ENCODE results near the gene EMILIN3. TPM values are rescaled to one million over a fixed set of nuclear protein-coding genes. Genes with fewer than 3 reads are reported as not detected.

Gene EMILIN3
- total and polyA plus RNA-seq, 2 donors (not counting 3 experiments of a cell fraction or from before 2014, with no cell fraction given), result 0.15 TPM; not detected in 1

DNA sequence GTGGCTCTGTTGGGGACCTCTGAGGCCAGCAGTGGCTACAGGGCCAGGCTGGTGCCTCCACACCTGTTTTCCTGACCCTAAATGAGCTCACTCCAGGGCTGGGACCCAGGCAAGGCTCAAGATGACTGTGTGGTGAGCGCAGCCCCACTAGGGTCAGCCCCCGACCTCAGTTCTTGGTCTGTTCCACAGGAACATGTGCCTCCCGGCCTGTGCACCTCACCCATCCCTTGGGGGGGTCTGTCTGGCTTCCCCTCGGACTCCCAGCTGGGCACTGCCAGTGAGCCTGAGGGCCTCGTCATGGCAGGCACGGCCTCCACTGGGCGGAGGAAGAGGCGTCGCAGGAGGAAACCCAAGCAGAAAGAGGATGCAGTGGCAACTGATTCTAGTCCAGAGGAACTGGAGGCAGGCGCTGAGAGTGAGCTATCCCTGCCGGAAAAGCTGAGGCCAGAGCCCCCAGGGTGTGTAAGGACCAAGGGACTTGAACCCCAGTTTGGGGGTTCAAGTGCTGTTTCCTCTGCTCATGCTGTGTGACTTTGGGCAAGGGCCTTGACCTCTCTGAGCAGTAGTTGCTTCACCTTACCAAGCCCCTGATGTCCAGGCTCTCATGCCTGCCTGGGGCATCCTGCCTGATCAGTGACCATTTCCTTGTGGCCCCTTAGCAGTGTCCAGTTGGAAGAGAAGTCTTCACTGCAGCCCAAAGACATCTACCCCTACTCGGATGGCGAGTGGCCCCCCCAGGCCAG, 18.0 kb downstream of the EMILIN3 start:
- Histone ChIP-seq H3K4me1 (ENCODE audit: control insufficient read depth, extremely low read depth, insufficient read depth, low read length) (no peaks in the 10 kb centered on the region), H3K27ac (ENCODE audit: insufficient read depth, low read depth, low read length) (no peak overlapping the region), H3K36me3 (ENCODE audit: control insufficient read depth in 2 of 2, extremely low read depth in 1 of 2, insufficient read depth in 2 of 2, low read length in 2 of 2) (no peaks in the 10 kb centered on the region), H3K9ac (replicated peaks; ENCODE audit: extremely low read depth, insufficient read depth, low read length) (no peak overlapping the region), H3K79me2 (ENCODE audit: control insufficient read depth, insufficient read depth, low read length) (no peaks in the 10 kb centered on the region), H3K4me3 (replicated peaks in 1 of 3; ENCODE audit: insufficient read depth in 1 of 3, low read depth in 1 of 3, low read length in 3 of 3) (no peak overlapping the region), H3K27me3 (ENCODE audit: control insufficient read depth in 2 of 2, insufficient read depth in 2 of 2, low read length in 2 of 2) (no peaks in the 10 kb centered on the region), H3K9me3 (replicated peaks; ENCODE audit: control insufficient read depth, insufficient read depth, low read length) (no peaks in the 10 kb centered on the region), H2AFZ (ENCODE audit: low read depth, low read length) (no peak overlapping the region), H4K20me1 (replicated peaks; ENCODE audit: control insufficient read depth, extremely low read depth, insufficient read depth, low read length) (no peaks in the 10 kb centered on the region), H3K4me2 (ENCODE audit: insufficient read depth, low read length) (no peak overlapping the region), H3K9me1 (replicated peaks; ENCODE audit: control insufficient read depth, extremely low read depth, insufficient read depth, low read length) (no peaks in the 10 kb centered on the region)
- DNase-seq (ENCODE audit: low read depth, low spot score), result no peak
- no TSS peak for BruUV-seq (replicated peaks)
- intact Hi-C loops (cut with micrococcal nuclease) (no loop called here), dilution Hi-C loops (cut with MboI; ENCODE audit: extremely low pct_ligation_motif_present, low sequenced_read_pairs) (no loop called here)
- ChIA-PET POLR2A (no interaction called here), CTCF (interaction anchor here (1.5 to 3.4 kb wide), 3 partner anchors 9 to 176 kb away, joined by 3 to 19 read pairs (median 5); partner anchors contain the start of gene LPIN3)
- TF ChIP-seq JUN (IDR thresholded peaks at IDR 0.05; ENCODE audit: borderline replicate concordance, insufficient read depth, insufficient read length, low read depth), result no peak
- no peak for TF ChIP-seq GATA2 (IDR thresholded peaks at IDR 0.05; ENCODE audit: insufficient read depth, insufficient read length, low read depth, low read length)
- TF ChIP-seq POLR2AphosphoS5 (IDR thresholded peaks at IDR 0.05; ENCODE audit: insufficient read depth, low read depth, low read length), result no peak
- no peak for TF ChIP-seq EZH2 (IDR thresholded peaks at IDR 0.05; ENCODE audit: borderline replicate concordance, low read depth, low read length, severe bottlenecking)
- TF ChIP-seq, protein P1, sequence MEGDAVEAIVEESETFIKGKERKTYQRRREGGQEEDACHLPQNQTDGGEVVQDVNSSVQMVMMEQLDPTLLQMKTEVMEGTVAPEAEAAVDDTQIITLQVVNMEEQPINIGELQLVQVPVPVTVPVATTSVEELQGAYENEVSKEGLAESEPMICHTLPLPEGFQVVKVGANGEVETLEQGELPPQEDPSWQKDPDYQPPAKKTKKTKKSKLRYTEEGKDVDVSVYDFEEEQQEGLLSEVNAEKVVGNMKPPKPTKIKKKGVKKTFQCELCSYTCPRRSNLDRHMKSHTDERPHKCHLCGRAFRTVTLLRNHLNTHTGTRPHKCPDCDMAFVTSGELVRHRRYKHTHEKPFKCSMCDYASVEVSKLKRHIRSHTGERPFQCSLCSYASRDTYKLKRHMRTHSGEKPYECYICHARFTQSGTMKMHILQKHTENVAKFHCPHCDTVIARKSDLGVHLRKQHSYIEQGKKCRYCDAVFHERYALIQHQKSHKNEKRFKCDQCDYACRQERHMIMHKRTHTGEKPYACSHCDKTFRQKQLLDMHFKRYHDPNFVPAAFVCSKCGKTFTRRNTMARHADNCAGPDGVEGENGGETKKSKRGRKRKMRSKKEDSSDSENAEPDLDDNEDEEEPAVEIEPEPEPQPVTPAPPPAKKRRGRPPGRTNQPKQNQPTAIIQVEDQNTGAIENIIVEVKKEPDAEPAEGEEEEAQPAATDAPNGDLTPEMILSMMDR (IDR thresholded peaks at IDR 0.05; ENCODE audit: extremely low read depth in 1 of 2, insufficient read depth in 1 of 2, low read depth in 1 of 2, low read length in 2 of 2), result no peak
- no peak for TF ChIP-seq MYC (IDR thresholded peaks at IDR 0.05; ENCODE audit: low read depth, low read length)
- TF ChIP-seq FOS (IDR thresholded peaks at IDR 0.05; ENCODE audit: borderline replicate concordance, insufficient read depth, low read length), result no peak
- no peak for TF ChIP-seq POLR2A (IDR thresholded peaks at IDR 0.05; ENCODE audit: low read depth, low read length)
- TF ChIP-seq, protein P2, sequence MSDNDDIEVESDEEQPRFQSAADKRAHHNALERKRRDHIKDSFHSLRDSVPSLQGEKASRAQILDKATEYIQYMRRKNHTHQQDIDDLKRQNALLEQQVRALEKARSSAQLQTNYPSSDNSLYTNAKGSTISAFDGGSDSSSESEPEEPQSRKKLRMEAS (IDR thresholded peaks at IDR 0.05; ENCODE audit: insufficient read depth, insufficient read length), result no peak
- no peak for FAIRE-seq
